ENCODE measurements around the gene KCNAB1.

DNA sequence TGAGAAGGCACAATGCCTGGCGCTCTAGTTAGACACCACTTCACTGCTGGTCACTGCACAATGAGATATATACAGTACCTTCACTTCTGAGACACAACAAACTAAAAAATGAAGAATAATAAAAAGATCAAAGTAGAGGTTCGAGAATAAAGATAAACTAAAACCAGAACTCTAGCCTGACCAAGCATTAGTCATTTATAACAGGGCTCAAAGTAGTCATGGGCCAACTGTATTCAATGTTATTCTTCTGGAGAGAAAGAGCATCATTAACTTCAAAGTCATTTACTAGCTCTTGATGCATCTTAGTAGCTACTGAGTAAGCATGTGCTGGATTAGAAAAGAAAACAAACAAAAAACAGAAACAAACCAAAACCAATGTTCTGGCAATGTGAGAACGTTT lies 289.3 kb downstream of the KCNAB1 start:
- TF ChIP-seq, protein P1, sequence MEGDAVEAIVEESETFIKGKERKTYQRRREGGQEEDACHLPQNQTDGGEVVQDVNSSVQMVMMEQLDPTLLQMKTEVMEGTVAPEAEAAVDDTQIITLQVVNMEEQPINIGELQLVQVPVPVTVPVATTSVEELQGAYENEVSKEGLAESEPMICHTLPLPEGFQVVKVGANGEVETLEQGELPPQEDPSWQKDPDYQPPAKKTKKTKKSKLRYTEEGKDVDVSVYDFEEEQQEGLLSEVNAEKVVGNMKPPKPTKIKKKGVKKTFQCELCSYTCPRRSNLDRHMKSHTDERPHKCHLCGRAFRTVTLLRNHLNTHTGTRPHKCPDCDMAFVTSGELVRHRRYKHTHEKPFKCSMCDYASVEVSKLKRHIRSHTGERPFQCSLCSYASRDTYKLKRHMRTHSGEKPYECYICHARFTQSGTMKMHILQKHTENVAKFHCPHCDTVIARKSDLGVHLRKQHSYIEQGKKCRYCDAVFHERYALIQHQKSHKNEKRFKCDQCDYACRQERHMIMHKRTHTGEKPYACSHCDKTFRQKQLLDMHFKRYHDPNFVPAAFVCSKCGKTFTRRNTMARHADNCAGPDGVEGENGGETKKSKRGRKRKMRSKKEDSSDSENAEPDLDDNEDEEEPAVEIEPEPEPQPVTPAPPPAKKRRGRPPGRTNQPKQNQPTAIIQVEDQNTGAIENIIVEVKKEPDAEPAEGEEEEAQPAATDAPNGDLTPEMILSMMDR (IDR thresholded peaks at IDR 0.05), result no peak
- no peak for TF ChIP-seq POLR2A (IDR thresholded peaks at IDR 0.05)
- no peak for TF ChIP-seq POLR2AphosphoS5 (IDR thresholded peaks at IDR 0.05)

Measured in breast epithelium (tissue), 3 donors.